HG03139 (cell line): ENCODE data around the gene POU3F1.

Source experiments
- ATAC-seq: cut with Tn5 transposase; IDR thresholded peaks from one replicate; pipeline ENCODE4 v1.9.1; 2021; ENCODE audit not compliant: unreplicated experiment

Gene POU3F1

GRCh38 chr1:38046333-38046883 lies at the start of gene POU3F1:
POU3F1 (minus strand) TSS chr1:38046793; CDS start chr1:38046743, 50 bp downstream.
- no peak for ATAC-seq

- no peak for ATAC-seq
Measured at GRCh38 chr1:38095454-38095931, 48.9 kb upstream of the POU3F1 start.

- ATAC-seq = no peak
Measured at GRCh38 chr1:38094711-38095290, 48.2 kb upstream of the POU3F1 start.

- no peak for ATAC-seq
Measured at GRCh38 chr1:38093569-38094520, 47.3 kb upstream of the POU3F1 start.

DNA sequence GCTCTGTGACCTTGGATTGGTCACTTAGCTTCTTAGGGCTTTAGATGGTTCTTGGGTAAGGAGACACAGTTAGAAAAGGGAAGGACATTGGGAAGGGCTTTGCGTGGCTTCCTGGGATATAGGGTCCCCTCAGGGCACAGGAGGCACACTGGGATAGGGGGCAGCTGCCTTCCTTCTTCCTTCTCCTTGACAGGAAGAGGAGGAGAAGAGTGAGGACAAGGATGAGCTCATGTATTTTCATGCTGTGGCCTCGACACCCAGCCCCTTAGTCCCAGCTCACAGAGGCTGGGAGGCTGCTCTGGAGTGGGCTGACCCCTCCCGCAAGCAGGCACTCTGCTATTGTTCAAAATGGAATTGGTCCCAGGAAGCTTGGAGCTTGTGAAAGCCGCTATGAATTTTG lies 45.7 kb upstream of the POU3F1 start:
- ATAC-seq = no peak

- ATAC-seq = no peak
Measured at GRCh38 chr1:38090796-38091195, 44.2 kb upstream of the POU3F1 start.

DNA sequence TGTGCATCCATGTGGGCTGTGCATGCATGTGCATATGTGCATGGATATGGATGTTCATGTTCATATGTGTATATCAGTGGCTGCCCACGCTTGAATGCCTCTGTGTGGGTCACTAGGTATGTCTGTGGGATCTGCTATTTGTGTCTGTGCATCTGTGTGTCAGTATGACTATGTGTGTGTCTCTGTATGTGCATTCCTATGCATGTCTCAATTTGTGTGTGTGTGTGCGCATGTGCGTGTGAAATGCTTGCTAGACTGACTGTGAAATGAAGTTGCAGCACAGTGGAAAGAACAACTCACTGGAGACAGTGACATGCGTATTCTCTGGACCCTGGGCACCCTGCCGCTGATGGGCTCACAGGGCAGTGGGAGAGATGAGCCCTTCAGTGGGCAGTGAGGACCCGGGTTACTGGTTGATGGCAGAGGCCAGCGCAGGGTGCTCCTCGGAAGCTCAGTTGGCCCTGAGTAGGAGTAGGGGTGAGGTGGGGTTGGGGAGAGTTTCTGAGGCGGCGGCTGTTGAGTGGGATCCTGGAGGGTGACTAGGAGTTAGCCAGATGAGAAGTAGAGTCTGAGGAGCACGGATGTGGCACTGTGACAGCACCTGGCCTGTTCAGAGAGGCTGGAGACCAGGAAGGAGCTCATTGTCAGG lies 43.2 kb upstream of the POU3F1 start:
- no peak for ATAC-seq

- no peak for ATAC-seq
Measured at GRCh38 chr1:38088791-38089190, 42.2 kb upstream of the POU3F1 start.

DNA sequence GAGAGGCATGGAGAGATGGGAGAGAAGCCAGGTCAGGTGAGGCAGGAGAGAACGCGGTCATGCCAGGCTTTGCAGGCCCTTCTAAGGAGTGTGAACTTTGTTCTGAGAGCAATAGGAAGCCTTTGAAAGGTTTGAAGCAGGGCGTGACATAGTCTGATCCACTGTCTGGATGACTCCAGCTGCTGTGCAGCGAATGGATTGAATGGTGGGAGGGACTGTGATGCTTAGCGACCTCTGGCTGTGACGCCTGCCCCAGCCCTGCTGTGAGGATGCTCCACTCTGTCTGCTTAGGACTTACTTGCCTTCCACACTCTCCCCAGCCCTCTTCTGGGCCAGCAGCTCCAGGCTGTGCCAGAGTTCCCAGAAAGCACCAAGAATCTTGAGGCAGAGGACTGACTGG lies 41.8 kb upstream of the POU3F1 start:
- ATAC-seq = no peak

GRCh38 chr1:38087676-38088075 lies 41.1 kb upstream of the POU3F1 start:
- ATAC-seq = no peak

- ATAC-seq = no peak
Measured at GRCh38 chr1:38085666-38086330, 39.2 kb upstream of the POU3F1 start.

GRCh38 chr1:38084700-38085099 lies 38.1 kb upstream of the POU3F1 start:
- no peak for ATAC-seq

- ATAC-seq = no peak
Measured at GRCh38 chr1:38084113-38084512, 37.5 kb upstream of the POU3F1 start.

DNA sequence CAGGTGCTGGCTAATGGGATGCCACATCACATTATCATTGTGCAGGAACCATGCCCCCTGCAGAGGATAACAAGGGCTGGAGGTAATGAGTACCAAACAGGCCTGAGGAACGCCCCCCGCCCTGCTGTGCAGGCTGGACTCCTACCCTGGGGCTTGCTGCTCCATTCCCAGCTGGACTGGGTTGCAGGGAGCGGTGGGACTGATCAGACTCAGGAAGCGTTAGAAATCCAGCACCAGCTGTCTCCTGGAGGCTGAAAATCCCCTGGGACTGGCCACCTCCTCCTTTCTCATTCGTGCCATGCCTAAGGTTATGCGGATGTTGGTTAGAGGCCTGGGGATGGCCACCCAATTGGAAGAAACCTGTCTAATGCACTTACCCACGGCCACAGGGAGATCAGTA lies 36.9 kb upstream of the POU3F1 start:
- no peak for ATAC-seq

DNA sequence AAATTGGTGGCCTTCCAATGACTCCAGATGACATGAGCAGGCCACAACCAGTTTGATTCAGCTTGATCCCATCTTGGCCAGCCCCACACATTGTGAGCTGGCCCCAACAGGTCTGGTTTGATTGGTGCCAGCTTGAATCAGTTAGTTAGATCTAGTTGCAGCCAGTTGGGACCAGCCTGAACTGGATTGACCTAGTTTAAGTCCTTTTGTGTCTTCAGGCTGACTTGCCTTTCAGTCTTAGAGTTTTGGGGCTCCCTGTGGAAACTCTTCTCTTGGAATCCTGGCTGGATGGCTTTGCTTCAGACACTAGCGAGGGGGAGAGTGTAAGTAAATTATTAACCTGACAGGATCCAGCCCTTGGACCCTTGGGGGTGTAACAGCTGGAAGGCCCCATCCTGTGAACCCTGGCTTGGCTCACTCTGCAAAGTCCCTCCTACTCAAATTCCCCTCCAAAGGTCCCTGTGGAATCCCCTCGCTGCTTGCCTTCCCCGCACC lies 36.2 kb upstream of the POU3F1 start:
- no peak for ATAC-seq

DNA sequence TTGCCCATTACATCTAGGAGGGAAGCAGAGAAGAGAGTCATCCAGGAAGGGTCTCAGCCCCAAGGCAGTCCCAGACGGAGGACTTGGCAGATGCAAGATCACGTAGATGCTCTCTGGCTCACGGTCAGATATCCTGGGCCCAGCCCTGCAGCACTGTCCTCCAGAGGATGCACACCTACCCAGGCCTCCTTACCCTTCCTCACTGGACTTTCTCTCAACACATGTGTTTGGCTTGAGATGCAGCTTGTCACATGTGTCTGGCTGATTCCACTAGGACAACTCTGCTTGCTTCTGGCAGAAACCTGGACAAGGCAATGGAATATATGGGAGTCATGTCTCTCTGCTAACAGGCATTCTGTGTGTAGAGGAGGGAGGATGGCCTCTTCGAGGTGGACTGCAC lies 32.4 kb upstream of the POU3F1 start:
- ATAC-seq = no peak

- no peak for ATAC-seq
Measured at GRCh38 chr1:38077523-38078147, 31.0 kb upstream of the POU3F1 start.

DNA sequence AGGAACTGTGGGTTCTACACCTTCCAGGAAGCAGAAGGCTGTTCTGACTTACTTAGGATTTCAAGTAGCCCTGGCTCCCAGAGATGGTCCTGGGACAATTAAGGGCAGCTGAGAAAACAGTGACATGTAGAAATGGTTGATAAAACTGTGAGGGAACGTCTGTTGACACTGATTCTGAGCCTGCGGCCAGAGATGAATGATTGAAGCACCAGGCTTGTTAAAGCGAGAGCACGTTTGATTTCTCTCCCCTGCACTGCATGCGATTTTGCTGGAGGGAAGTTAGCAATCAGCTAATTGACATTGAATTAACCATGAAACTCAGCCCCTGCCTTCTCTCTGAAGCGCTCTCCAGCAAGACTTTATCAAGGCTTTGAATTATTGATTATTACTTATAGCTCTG lies 29.9 kb upstream of the POU3F1 start:
- ATAC-seq = no peak

- ATAC-seq = no peak
Measured at GRCh38 chr1:38076038-38076437, 29.4 kb upstream of the POU3F1 start.

DNA sequence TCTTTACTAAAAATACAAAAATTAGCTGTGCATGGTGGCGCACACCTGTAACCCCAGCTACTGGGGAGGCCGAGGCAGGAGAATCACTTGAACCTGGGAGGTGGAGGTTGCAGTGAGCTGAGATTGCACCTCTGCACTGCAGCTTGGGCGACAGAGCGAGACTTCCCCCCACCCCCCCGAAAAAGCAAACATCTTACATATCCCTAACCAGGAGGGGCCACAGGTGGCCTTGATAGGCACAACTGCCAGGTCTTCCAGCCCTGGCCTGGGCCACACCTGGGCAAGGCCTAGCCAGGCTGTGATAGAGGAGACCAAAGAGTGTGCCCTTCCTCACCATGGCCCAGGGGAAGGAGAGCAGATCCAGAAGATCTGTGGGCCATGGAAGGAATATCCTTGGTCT lies 28.6 kb upstream of the POU3F1 start:
- ATAC-seq = no peak
